ENCODE results near the gene TMEM106B. TPM values are rescaled to one million over a fixed set of nuclear protein-coding genes. Genes with fewer than 3 reads are reported as not detected.

The TMEM106B gene
- total and polyA plus RNA-seq, 2 donors from 2014 or later, result 21.1 to 50.2 TPM

DNA sequence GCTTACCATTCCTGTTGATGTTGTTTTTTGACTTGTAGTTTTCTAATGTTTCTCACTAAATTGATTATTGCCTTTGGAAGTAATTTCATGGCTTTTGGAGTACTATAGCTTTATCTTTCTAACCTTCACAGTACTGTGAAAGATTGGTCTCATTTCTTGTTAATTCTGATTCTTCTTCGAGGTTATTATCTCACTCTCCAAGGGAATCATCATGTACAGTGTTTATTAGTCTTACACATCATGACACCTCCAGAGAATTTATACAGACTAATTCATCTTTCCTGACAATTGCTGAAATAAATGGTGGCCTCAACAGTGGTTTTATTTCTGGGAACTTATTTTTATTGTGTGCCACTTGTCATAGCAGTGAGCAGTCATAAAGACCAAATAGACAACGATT is 37.4 kb upstream of the TMEM106B start:
- Histone ChIP-seq H3K4me1 (ENCODE audit: control insufficient read depth in 2 of 3, insufficient read depth in 2 of 3, low read depth in 1 of 3, low read length in 3 of 3) (no peaks in the 10 kb centered on the region), H3K27ac (ENCODE audit: low read depth in 2 of 2, low read length in 2 of 2) (no peak overlapping the region), H3K9ac (ENCODE audit: low read length in 3 of 3) (no peak overlapping the region), H3K36me3 (ENCODE audit: control insufficient read depth in 2 of 3, insufficient read depth in 3 of 3, low read length in 3 of 3) (no peaks in the 10 kb centered on the region), H3K9me3 (ENCODE audit: control insufficient read depth in 2 of 3, insufficient read depth in 1 of 3, low read length in 3 of 3) (no peaks in the 10 kb centered on the region), H3K4me3 (ENCODE audit: low read length in 3 of 3) (no peak overlapping the region), H3K27me3 (ENCODE audit: control insufficient read depth, insufficient read depth, low read length) (no peaks in the 10 kb centered on the region)
- TF ChIP-seq, protein P1, sequence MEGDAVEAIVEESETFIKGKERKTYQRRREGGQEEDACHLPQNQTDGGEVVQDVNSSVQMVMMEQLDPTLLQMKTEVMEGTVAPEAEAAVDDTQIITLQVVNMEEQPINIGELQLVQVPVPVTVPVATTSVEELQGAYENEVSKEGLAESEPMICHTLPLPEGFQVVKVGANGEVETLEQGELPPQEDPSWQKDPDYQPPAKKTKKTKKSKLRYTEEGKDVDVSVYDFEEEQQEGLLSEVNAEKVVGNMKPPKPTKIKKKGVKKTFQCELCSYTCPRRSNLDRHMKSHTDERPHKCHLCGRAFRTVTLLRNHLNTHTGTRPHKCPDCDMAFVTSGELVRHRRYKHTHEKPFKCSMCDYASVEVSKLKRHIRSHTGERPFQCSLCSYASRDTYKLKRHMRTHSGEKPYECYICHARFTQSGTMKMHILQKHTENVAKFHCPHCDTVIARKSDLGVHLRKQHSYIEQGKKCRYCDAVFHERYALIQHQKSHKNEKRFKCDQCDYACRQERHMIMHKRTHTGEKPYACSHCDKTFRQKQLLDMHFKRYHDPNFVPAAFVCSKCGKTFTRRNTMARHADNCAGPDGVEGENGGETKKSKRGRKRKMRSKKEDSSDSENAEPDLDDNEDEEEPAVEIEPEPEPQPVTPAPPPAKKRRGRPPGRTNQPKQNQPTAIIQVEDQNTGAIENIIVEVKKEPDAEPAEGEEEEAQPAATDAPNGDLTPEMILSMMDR (IDR thresholded peaks at IDR 0.05; ENCODE audit: borderline replicate concordance, extremely low read depth, insufficient read depth), result no peak
- FAIRE-seq (no peak), DNase-seq (no peak)
- intact Hi-C loops (cut with DNase I), result no loop called here

DNA sequence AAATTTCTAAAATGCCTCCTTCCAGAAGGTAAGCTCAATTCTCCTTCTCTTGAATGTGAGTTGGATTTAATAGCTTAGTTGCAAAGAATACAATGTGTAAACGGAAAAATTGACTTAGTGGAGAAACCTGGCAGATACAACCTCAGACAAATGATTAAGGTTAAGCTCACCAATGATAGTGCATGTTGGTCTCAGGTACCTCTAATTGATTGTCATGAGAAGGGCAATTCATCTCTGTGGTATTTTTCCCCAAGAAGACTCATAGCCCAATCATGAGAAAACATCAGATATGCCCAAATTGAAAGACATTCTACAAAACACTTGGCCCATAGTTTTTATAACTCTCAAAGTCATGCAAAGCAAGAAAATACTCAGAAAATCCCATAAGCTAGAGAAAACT is 36.2 kb upstream of the TMEM106B start:
- no peak overlapping the region for H3K9ac ChIP-seq (ENCODE audit: low read length in 3 of 3)
- no peaks in the 10 kb centered on the region for H3K27me3 ChIP-seq (ENCODE audit: control insufficient read depth, insufficient read depth, low read length)
- H3K27ac ChIP-seq (ENCODE audit: low read depth in 2 of 2, low read length in 2 of 2), result no peak overlapping the region
- H3K4me1 ChIP-seq (ENCODE audit: control insufficient read depth in 2 of 3, insufficient read depth in 2 of 3, low read depth in 1 of 3, low read length in 3 of 3), result no peaks in the 10 kb centered on the region
- H3K9me3 ChIP-seq (ENCODE audit: control insufficient read depth in 2 of 3, insufficient read depth in 1 of 3, low read length in 3 of 3), result no peaks in the 10 kb centered on the region
- TF ChIP-seq, protein P1 (IDR thresholded peaks at IDR 0.05; ENCODE audit: borderline replicate concordance, extremely low read depth, insufficient read depth), result no peak
- DNase-seq (no peak), FAIRE-seq (no peak)
- H3K36me3 ChIP-seq (ENCODE audit: control insufficient read depth in 2 of 3, insufficient read depth in 3 of 3, low read length in 3 of 3), result no peaks in the 10 kb centered on the region
- intact Hi-C loops (cut with DNase I), result no loop called here
- H3K4me3 ChIP-seq (ENCODE audit: low read length in 3 of 3), result no peak overlapping the region

DNA sequence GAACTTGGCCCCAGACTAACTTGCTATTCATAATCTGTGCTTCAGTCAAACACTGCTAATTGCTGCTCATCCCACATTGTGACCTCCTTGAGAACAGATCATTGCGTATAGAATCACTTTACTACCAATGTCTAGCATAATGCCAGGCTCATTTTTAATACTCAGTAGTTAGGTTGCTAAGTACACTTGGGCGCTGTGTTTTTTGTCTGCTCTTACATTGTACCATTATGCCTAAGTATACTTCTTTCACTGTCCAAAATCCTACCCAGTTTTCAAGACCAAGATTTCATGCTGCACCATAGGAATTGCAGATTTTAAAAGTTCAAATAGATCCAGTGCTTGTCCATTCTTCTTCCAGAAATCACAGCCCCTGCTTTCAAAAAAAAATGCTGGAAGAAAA is 32.8 kb upstream of the TMEM106B start:
- peak in 1 of 5 donors; percentile 3 for DNase-seq
- Histone ChIP-seq H3K4me3 (ENCODE audit: low read length in 3 of 3) (no peak overlapping the region), H3K27me3 (ENCODE audit: control insufficient read depth, insufficient read depth, low read length) (no peaks in the 10 kb centered on the region), H3K9ac (ENCODE audit: low read length in 3 of 3) (no peak overlapping the region), H3K36me3 (ENCODE audit: control insufficient read depth in 2 of 3, insufficient read depth in 3 of 3, low read length in 3 of 3) (no peaks in the 10 kb centered on the region), H3K4me1 (ENCODE audit: control insufficient read depth in 2 of 3, insufficient read depth in 2 of 3, low read depth in 1 of 3, low read length in 3 of 3) (no peaks in the 10 kb centered on the region), H3K27ac (ENCODE audit: low read depth in 2 of 2, low read length in 2 of 2) (no peak overlapping the region), H3K9me3 (ENCODE audit: control insufficient read depth in 2 of 3, insufficient read depth in 1 of 3, low read length in 3 of 3) (no peaks in the 10 kb centered on the region)
- TF ChIP-seq, protein P1 (IDR thresholded peaks at IDR 0.05; ENCODE audit: borderline replicate concordance, extremely low read depth, insufficient read depth), result no peak
- intact Hi-C loops (cut with DNase I), result no loop called here
- no peak for FAIRE-seq

DNA sequence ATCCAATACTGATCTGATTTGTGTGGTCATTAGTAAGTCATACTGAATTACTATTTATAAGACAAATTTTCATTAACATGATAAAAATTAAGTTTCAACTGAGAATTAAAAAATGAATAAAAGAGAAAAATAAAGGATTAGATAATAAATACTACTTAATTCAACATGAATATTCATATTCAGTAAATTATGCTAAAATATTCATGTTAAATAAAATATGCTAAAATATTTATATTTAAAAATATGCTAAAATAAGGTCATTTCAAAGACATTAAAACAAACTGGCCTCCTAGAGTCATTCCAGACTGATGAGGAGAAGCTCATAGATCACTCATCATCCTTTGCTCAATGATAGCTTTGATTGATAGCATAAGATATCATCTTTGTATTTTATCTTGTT is 16.7 kb upstream of the TMEM106B start:
- H3K4me3 ChIP-seq (ENCODE audit: low read length in 3 of 3), result no peak overlapping the region
- H3K4me1 ChIP-seq (ENCODE audit: control insufficient read depth in 2 of 3, insufficient read depth in 2 of 3, low read depth in 1 of 3, low read length in 3 of 3), result no peaks in the 10 kb centered on the region
- H3K9ac ChIP-seq (ENCODE audit: low read length in 3 of 3), result no peak overlapping the region
- intact Hi-C loops (cut with DNase I), result no loop called here
- FAIRE-seq, result peak; percentile 46
- no peak overlapping the region for H3K27ac ChIP-seq (ENCODE audit: low read depth in 2 of 2, low read length in 2 of 2)
- no peaks in the 10 kb centered on the region for H3K9me3 ChIP-seq (ENCODE audit: control insufficient read depth in 2 of 3, insufficient read depth in 1 of 3, low read length in 3 of 3)
- no peaks in the 10 kb centered on the region for H3K36me3 ChIP-seq (ENCODE audit: control insufficient read depth in 2 of 3, insufficient read depth in 3 of 3, low read length in 3 of 3)
- DNase-seq, result no peak
- H3K27me3 ChIP-seq (ENCODE audit: control insufficient read depth, insufficient read depth, low read length), result no peaks in the 10 kb centered on the region
- TF ChIP-seq, protein P1 (IDR thresholded peaks at IDR 0.05; ENCODE audit: borderline replicate concordance, extremely low read depth, insufficient read depth), result no peak

Measured in kidney (tissue), 14 donors.